Measurements from ENCODE around the gene UGT1A3.
"Not testable (repeated sequence)": the region's sequence is repeated elsewhere in the genome, so short reads cannot be mapped to it uniquely, and the experiment has no call there.

UGT1A3 gene

GRCh38 chr2:233728723-233729301, at the start of gene UGT1A3:
TSS of gene UGT1A3 (plus strand) at chr2:233729042. CDS start at chr2:233729127, 85 bp downstream.
- no peak for DNase-seq (ENCODE audit: extremely low read depth in 1 of 2, low read depth in 1 of 2)

- no peak for DNase-seq (ENCODE audit: extremely low read depth in 1 of 2, low read depth in 1 of 2)
Measured at GRCh38 chr2:233679196-233679595, 49.6 kb upstream of the UGT1A3 start.

- DNase-seq (ENCODE audit: extremely low read depth in 1 of 2, low read depth in 1 of 2) = no peak
Measured at GRCh38 chr2:233680361-233681045, 48.3 kb upstream of the UGT1A3 start.

- DNase-seq (ENCODE audit: extremely low read depth in 1 of 2, low read depth in 1 of 2) = no peak
Measured at GRCh38 chr2:233681521-233682099, 47.2 kb upstream of the UGT1A3 start, which contains the start of gene UGT1A7. TSS of gene UGT1A7 (plus strand) at chr2:233681901. CDS start at chr2:233681938, 37 bp downstream.

DNA sequence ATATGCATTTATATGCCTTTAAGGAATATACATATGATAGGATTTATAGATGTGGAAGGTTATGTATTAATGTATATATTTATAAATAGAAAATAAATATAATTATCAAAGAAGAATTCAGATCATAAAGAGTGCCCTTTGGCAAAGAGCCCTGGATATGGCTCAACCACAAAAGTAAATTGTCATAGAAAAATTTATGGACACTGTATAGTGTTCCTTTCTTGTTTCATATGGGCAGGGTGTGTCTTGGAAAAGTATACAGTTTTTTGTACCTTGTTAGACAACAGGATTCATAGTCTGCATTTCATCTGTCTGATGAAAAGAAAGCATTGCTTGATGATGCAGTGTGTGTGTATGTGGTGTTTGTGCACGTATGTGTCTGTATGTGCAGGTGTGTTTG, 44.2 kb upstream of the UGT1A3 start:
- no peak for DNase-seq (ENCODE audit: extremely low read depth in 1 of 2, low read depth in 1 of 2)

- no peak for DNase-seq (ENCODE audit: extremely low read depth in 1 of 2, low read depth in 1 of 2)
Measured at GRCh38 chr2:233686928-233687327, 41.9 kb upstream of the UGT1A3 start.

GRCh38 chr2:233688341-233688740, 40.5 kb upstream of the UGT1A3 start:
- no peak for DNase-seq (ENCODE audit: extremely low read depth in 1 of 2, low read depth in 1 of 2)

DNA sequence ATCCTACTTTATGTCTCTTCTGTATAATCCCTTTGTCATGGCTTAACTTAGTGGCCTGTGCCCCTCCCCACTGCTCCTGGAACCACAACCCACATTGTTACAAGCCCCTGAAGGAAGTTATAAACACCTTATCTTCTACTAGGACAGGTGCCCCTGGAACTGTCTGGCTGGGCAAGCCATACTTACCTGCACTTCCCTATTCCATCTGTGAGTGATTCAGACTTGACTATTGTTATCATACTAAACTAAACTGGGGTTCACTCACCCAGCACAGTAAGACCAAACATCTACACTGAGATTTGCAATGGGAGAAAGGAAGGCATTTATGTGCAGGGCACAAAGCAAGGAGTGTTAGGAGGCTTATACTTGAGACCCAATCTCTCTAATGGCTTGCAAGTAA, 39.8 kb upstream of the UGT1A3 start:
- DNase-seq (ENCODE audit: extremely low read depth in 1 of 2, low read depth in 1 of 2) = no peak

- no peak for DNase-seq (ENCODE audit: extremely low read depth in 1 of 2, low read depth in 1 of 2)
Measured at GRCh38 chr2:233689501-233689900, 39.3 kb upstream of the UGT1A3 start.

- no peak for DNase-seq (ENCODE audit: extremely low read depth in 1 of 2, low read depth in 1 of 2)
Measured at GRCh38 chr2:233690444-233690843, 38.4 kb upstream of the UGT1A3 start.

- no peak for DNase-seq (ENCODE audit: extremely low read depth in 1 of 2, low read depth in 1 of 2)
Measured at GRCh38 chr2:233691443-233692433, 37.1 kb upstream of the UGT1A3 start.

GRCh38 chr2:233692648-233693047, 36.2 kb upstream of the UGT1A3 start, which contains the start of gene UGT1A6:
TSS of gene UGT1A6 (plus strand) at chr2:233692890. CDS start at chr2:233693005, 115 bp downstream.
- no peak for DNase-seq (ENCODE audit: extremely low read depth in 1 of 2, low read depth in 1 of 2)

- DNase-seq (ENCODE audit: extremely low read depth in 1 of 2, low read depth in 1 of 2) = no peak
Measured at GRCh38 chr2:233693963-233694362, 34.9 kb upstream of the UGT1A3 start.

GRCh38 chr2:233698740-233699139, 30.1 kb upstream of the UGT1A3 start:
- no peak for DNase-seq (ENCODE audit: extremely low read depth in 1 of 2, low read depth in 1 of 2)

GRCh38 chr2:233699424-233700027, 29.3 kb upstream of the UGT1A3 start:
- DNase-seq (ENCODE audit: extremely low read depth in 1 of 2, low read depth in 1 of 2) = no peak

- no peak for DNase-seq (ENCODE audit: extremely low read depth in 1 of 2, low read depth in 1 of 2)
Measured at GRCh38 chr2:233700028-233700635, 28.7 kb upstream of the UGT1A3 start.

GRCh38 chr2:233700842-233701241, 28.0 kb upstream of the UGT1A3 start:
- not testable (repeated sequence) for DNase-seq (ENCODE audit: extremely low read depth in 1 of 2, low read depth in 1 of 2)

- no peak for DNase-seq (ENCODE audit: extremely low read depth in 1 of 2, low read depth in 1 of 2)
Measured at GRCh38 chr2:233702238-233702637, 26.6 kb upstream of the UGT1A3 start.

- no peak for DNase-seq (ENCODE audit: extremely low read depth in 1 of 2, low read depth in 1 of 2)
Measured at GRCh38 chr2:233705911-233706506, 22.8 kb upstream of the UGT1A3 start.

DNA sequence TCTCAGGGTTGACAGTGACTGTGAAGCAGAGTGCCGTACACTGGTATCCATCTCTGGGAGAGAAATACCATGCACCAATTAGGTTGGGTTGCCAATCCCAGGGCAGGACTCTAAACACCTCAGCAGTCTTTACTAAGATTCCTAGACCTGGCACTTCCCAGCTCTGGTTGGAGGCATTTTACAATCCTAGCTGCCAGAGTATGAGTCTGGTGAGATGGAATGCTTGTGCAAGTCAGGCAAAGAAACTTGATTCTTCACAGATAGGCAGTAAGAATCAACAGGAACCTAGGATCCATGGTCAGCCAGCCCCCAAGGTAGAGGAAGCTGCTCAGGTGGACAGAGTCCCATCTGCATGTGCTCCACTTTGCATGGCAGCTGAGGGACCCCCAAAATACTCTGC, 22.1 kb upstream of the UGT1A3 start:
- no peak for DNase-seq (ENCODE audit: extremely low read depth in 1 of 2, low read depth in 1 of 2)

All from stimulated activated CD8-positive, alpha-beta memory T cell treated with anti-CD3 and anti-CD28 coated beads, Interleukin-7, amount 100 ng/mL, for 48 hours (primary cell).